ENCODE data around the gene TXNDC8. TPM values are rescaled to one million over a fixed set of nuclear protein-coding genes. Genes with fewer than 3 reads are reported as not detected.

TXNDC8 gene
- total RNA-seq, 1 donor from 2014 or later: not detected

GRCh38 chr9:110336363-110336762 lies 1.3 kb downstream of the TXNDC8 start:
- Mint-ChIP-seq H3K27ac (no peak overlapping the region), H3K4me1 (peaks cover 8% of the 10 kb centered on the region), H3K4me3 (no peak overlapping the region), H3K9me3 (no peaks in the 10 kb centered on the region), H3K27me3 (peaks cover 10% of the 10 kb centered on the region), H3K36me3 (ENCODE audit: low read depth) (no peaks in the 10 kb centered on the region)
- ChIA-PET CTCF (no interaction called here), POLR2A (no interaction called here)
- intact Hi-C loops (cut with micrococcal nuclease): no loop called here
- no peak for TF ChIP-seq CTCF (IDR thresholded peaks at IDR 0.05)
- ATAC-seq (ENCODE audit: low read depth): no peak
- DNase-seq: no peak

GRCh38 chr9:110334871-110335270 lies 2.8 kb downstream of the TXNDC8 start:
- intact Hi-C loops (cut with micrococcal nuclease): no loop called here
- Mint-ChIP-seq H3K27me3 (peaks cover 6% of the 10 kb centered on the region), H3K27ac (no peak overlapping the region), H3K36me3 (ENCODE audit: low read depth) (no peaks in the 10 kb centered on the region), H3K9me3 (no peaks in the 10 kb centered on the region), H3K4me1 (peaks cover 8% of the 10 kb centered on the region), H3K4me3 (no peak overlapping the region)
- no peak for DNase-seq
- ATAC-seq (ENCODE audit: low read depth): no peak
- ChIA-PET CTCF (no interaction called here), POLR2A (no interaction called here)
- TF ChIP-seq CTCF (IDR thresholded peaks at IDR 0.05): no peak

GRCh38 chr9:110334183-110334582 lies 3.5 kb downstream of the TXNDC8 start:
- Mint-ChIP-seq H3K9me3 (no peaks in the 10 kb centered on the region), H3K4me1 (peaks cover 8% of the 10 kb centered on the region), H3K27ac (no peak overlapping the region), H3K36me3 (ENCODE audit: low read depth) (no peaks in the 10 kb centered on the region), H3K27me3 (peaks cover 6% of the 10 kb centered on the region), H3K4me3 (no peak overlapping the region)
- ChIA-PET POLR2A (no interaction called here), CTCF (no interaction called here)
- no peak for TF ChIP-seq CTCF (IDR thresholded peaks at IDR 0.05)
- no peak for DNase-seq
- no peak for ATAC-seq (ENCODE audit: low read depth)
- intact Hi-C loops (cut with micrococcal nuclease): no loop called here

- DNase-seq (no peak), ATAC-seq (ENCODE audit: low read depth) (no peak)
- ChIA-PET CTCF (no interaction called here), POLR2A (no interaction called here)
- H3K27ac Mint-ChIP-seq: no peak overlapping the region
- H3K27me3 Mint-ChIP-seq: peaks cover 6% of the 10 kb centered on the region
- TF ChIP-seq CTCF (IDR thresholded peaks at IDR 0.05): no peak
- intact Hi-C loops (cut with micrococcal nuclease): no loop called here
- peaks cover 8% of the 10 kb centered on the region for H3K4me1 Mint-ChIP-seq
- no peaks in the 10 kb centered on the region for H3K36me3 Mint-ChIP-seq (ENCODE audit: low read depth)
- H3K4me3 Mint-ChIP-seq: no peak overlapping the region
- H3K9me3 Mint-ChIP-seq: no peaks in the 10 kb centered on the region
These were observed 4.9 kb downstream of the TXNDC8 start for GRCh38 chr9:110332766-110333165.

GRCh38 chr9:110330484-110331105 lies 7.1 kb downstream of the TXNDC8 start:
- ATAC-seq (ENCODE audit: low read depth) (no peak), DNase-seq (no peak)
- peaks cover 3% of the 10 kb centered on the region for H3K27me3 Mint-ChIP-seq
- intact Hi-C loops (cut with micrococcal nuclease): no loop called here
- no peak for TF ChIP-seq CTCF (IDR thresholded peaks at IDR 0.05)
- CTCF ChIA-PET: no interaction called here
- peaks cover 8% of the 10 kb centered on the region for H3K4me1 Mint-ChIP-seq
- no peaks in the 10 kb centered on the region for H3K9me3 Mint-ChIP-seq
- no peaks in the 10 kb centered on the region for H3K36me3 Mint-ChIP-seq (ENCODE audit: low read depth)
- POLR2A ChIA-PET: no interaction called here
- no peak overlapping the region for H3K27ac Mint-ChIP-seq
- H3K4me3 Mint-ChIP-seq: no peak overlapping the region

All from activated B cell treated with CpG ODN at 0.5 μM for 24 hours (primary cell).